Measurements from ENCODE around the gene FERMT2.

Gene FERMT2

DNA sequence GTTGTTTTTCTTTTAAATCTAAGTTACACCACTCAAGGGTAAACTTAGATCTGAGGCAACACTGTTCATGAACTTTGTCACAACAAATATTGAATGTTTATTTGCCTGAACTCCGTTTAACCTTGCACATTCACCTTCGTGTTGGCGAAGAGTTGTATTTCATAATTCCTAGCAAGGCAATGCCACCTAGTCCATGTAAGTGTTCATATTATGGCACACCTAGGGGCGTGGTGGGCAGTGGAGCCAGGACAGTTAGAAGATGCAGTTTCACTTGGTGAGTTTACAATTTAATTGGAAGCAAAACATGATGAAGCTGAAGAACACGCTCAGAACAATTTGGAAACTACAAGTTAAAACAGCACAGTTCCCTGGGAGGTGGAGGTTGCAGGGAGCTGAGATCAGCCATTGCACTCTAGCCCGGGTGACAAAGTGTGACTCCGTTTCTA lies 129.0 kb downstream of the FERMT2 start:
- DNase-seq (ENCODE audit: low spot score) = no peak

DNA sequence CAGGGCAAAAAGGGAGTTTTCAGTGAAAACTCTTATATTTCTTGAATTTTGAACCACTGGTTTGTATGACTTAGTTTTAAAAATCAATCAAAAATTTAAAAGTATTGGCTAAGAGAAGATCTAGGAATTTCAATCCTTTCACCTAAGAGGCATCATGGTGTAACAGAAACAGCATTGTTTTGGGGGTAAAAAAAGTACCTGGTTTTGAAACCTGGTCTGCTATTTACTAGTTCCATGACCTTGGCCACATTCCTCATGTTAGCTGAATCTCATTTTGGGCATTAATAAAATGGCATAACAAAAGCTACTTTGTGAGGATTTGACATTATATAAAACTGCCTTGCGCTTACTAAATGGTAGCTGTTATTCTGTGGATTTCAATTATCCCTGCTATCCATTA lies 142.7 kb downstream of the FERMT2 start:
- no peak for DNase-seq (ENCODE audit: low spot score)

Measured in HuH-7.5 (cell line).